HepG2 (cell line): ENCODE measurements around the gene CCR8.

ENCODE experiments used
- EZH2 ChIP-seq: conservative IDR thresholded peaks from 2 replicates; pipeline ENCODE4 v1.6.1; 2012; ENCODE audit warnings: mild to moderate bottlenecking, low read depth, low read length, moderate library complexity
- FOXK1 ChIP-seq: sonication (generic); formaldehyde crosslinking; IDR thresholded peaks from 2 replicates; pipeline ENCODE4 v1.4.0; 2020; ENCODE audit warnings: low read depth, missing genetic modification reagents, borderline replicate concordance
- KDM1A ChIP-seq: IDR thresholded peaks from 2 replicates; pipeline ENCODE4 v1.6.1; 2016; ENCODE audit warnings: missing compliant biosample characterization
- PHB2 ChIP-seq: fragments of 450-650 bp; IDR thresholded peaks from 2 replicates; pipeline ENCODE4 v1.6.1; 2018; ENCODE audit not compliant: partially characterized antibody
- ZNF274 ChIP-seq: sonication (generic); formaldehyde crosslinking; IDR thresholded peaks from 2 replicates; pipeline ENCODE4 v1.5.1; 2020; ENCODE audit warnings: mild to moderate bottlenecking, missing genetic modification reagents
- ZNF598 ChIP-seq: sonication (generic); formaldehyde crosslinking; IDR thresholded peaks from 2 replicates; pipeline ENCODE4 v1.5.1; 2020; ENCODE audit warnings: mild to moderate bottlenecking, missing genetic modification reagents, borderline replicate concordance
- TF ChIP-seq, protein P1 (sequence below), 2 experiments: IDR thresholded peaks; 2 replicates each; pipeline ENCODE4 v1.6.1; 2011 to 2012; ENCODE audit warnings: low read length in 2 of 2, borderline replicate concordance in 1 of 2, low read depth in 1 of 2, mild to moderate bottlenecking in 1 of 2, moderate library complexity in 1 of 2
- TF ChIP-seq, protein P2 (sequence below): sonication (generic); formaldehyde crosslinking; IDR thresholded peaks from 2 replicates; pipeline ENCODE4 v1.5.1; 2020; ENCODE audit warnings: mild to moderate bottlenecking, missing genetic modification reagents
- TF ChIP-seq, protein P3 (sequence below): sonication (generic); formaldehyde crosslinking; IDR thresholded peaks from 2 replicates; pipeline ENCODE4 v1.4.0; 2020; ENCODE audit warnings: missing genetic modification reagents
- TF ChIP-seq, protein P4 (sequence below): sonication (generic); formaldehyde crosslinking; IDR thresholded peaks from 2 replicates; pipeline ENCODE4 v1.4.0; 2020; ENCODE audit warnings: missing genetic modification reagents, borderline replicate concordance
- TF ChIP-seq, protein P5 (sequence below): sonication (generic); formaldehyde crosslinking; IDR thresholded peaks from 2 replicates; pipeline ENCODE4 v1.5.0; 2020; ENCODE audit warnings: mild to moderate bottlenecking, missing genetic modification reagents, moderate library complexity
- TF ChIP-seq, protein P6 (sequence below): IDR thresholded peaks from 2 replicates; pipeline ENCODE4 v1.6.1; 2016; ENCODE audit warnings: missing compliant biosample characterization, missing genetic modification reagents, borderline replicate concordance

DNA sequence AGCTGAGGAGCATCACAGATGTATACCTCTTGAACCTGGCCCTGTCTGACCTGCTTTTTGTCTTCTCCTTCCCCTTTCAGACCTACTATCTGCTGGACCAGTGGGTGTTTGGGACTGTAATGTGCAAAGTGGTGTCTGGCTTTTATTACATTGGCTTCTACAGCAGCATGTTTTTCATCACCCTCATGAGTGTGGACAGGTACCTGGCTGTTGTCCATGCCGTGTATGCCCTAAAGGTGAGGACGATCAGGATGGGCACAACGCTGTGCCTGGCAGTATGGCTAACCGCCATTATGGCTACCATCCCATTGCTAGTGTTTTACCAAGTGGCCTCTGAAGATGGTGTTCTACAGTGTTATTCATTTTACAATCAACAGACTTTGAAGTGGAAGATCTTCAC is 3.0 kb downstream of the CCR8 start:
- no peak for TF ChIP-seq ZNF274 (CRISPR knock-in tag)
- TF ChIP-seq, protein P1, sequence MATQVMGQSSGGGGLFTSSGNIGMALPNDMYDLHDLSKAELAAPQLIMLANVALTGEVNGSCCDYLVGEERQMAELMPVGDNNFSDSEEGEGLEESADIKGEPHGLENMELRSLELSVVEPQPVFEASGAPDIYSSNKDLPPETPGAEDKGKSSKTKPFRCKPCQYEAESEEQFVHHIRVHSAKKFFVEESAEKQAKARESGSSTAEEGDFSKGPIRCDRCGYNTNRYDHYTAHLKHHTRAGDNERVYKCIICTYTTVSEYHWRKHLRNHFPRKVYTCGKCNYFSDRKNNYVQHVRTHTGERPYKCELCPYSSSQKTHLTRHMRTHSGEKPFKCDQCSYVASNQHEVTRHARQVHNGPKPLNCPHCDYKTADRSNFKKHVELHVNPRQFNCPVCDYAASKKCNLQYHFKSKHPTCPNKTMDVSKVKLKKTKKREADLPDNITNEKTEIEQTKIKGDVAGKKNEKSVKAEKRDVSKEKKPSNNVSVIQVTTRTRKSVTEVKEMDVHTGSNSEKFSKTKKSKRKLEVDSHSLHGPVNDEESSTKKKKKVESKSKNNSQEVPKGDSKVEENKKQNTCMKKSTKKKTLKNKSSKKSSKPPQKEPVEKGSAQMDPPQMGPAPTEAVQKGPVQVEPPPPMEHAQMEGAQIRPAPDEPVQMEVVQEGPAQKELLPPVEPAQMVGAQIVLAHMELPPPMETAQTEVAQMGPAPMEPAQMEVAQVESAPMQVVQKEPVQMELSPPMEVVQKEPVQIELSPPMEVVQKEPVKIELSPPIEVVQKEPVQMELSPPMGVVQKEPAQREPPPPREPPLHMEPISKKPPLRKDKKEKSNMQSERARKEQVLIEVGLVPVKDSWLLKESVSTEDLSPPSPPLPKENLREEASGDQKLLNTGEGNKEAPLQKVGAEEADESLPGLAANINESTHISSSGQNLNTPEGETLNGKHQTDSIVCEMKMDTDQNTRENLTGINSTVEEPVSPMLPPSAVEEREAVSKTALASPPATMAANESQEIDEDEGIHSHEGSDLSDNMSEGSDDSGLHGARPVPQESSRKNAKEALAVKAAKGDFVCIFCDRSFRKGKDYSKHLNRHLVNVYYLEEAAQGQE (IDR thresholded peaks at IDR 0.05; ENCODE audit: borderline replicate concordance in 1 of 2, low read depth in 1 of 2, low read length in 2 of 2), result no peak
- TF ChIP-seq ZNF598 (CRISPR knock-in tag), result no peak
- TF ChIP-seq PHB2, result no peak
- TF ChIP-seq, protein P2, sequence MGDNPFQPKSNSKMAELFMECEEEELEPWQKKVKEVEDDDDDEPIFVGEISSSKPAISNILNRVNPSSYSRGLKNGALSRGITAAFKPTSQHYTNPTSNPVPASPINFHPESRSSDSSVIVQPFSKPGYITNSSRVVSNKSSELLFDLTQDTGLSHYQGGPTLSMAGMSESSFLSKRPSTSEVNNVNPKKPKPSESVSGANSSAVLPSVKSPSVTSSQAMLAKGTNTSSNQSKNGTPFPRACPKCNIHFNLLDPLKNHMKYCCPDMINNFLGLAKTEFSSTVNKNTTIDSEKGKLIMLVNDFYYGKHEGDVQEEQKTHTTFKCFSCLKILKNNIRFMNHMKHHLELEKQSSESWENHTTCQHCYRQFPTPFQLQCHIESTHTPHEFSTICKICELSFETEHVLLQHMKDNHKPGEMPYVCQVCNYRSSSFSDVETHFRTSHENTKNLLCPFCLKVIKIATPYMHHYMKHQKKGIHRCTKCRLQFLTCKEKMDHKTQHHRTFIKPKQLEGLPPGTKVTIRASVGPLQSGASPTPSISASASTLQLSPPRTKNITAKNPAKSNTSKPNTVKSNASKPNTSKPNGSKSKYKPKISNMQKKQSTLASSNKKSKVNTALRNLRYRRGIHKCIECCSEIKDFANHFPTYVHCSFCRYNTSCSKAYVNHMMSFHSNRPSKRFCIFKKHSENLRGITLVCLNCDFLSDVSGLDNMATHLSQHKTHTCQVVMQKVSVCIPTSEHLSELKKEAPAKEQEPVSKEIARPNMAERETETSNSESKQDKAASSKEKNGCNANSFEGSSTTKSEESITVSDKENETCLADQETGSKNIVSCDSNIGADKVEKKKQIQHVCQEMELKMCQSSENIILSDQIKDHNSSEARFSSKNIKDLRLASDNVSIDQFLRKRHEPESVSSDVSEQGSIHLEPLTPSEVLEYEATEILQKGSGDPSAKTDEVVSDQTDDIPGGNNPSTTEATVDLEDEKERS, result no peak
- no peak for TF ChIP-seq EZH2
- TF ChIP-seq, protein P3, sequence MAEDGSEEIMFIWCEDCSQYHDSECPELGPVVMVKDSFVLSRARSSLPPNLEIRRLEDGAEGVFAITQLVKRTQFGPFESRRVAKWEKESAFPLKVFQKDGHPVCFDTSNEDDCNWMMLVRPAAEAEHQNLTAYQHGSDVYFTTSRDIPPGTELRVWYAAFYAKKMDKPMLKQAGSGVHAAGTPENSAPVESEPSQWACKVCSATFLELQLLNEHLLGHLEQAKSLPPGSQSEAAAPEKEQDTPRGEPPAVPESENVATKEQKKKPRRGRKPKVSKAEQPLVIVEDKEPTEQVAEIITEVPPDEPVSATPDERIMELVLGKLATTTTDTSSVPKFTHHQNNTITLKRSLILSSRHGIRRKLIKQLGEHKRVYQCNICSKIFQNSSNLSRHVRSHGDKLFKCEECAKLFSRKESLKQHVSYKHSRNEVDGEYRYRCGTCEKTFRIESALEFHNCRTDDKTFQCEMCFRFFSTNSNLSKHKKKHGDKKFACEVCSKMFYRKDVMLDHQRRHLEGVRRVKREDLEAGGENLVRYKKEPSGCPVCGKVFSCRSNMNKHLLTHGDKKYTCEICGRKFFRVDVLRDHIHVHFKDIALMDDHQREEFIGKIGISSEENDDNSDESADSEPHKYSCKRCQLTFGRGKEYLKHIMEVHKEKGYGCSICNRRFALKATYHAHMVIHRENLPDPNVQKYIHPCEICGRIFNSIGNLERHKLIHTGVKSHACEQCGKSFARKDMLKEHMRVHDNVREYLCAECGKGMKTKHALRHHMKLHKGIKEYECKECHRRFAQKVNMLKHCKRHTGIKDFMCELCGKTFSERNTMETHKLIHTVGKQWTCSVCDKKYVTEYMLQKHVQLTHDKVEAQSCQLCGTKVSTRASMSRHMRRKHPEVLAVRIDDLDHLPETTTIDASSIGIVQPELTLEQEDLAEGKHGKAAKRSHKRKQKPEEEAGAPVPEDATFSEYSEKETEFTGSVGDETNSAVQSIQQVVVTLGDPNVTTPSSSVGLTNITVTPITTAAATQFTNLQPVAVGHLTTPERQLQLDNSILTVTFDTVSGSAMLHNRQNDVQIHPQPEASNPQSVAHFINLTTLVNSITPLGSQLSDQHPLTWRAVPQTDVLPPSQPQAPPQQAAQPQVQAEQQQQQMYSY, result no peak
- TF ChIP-seq, protein P4, sequence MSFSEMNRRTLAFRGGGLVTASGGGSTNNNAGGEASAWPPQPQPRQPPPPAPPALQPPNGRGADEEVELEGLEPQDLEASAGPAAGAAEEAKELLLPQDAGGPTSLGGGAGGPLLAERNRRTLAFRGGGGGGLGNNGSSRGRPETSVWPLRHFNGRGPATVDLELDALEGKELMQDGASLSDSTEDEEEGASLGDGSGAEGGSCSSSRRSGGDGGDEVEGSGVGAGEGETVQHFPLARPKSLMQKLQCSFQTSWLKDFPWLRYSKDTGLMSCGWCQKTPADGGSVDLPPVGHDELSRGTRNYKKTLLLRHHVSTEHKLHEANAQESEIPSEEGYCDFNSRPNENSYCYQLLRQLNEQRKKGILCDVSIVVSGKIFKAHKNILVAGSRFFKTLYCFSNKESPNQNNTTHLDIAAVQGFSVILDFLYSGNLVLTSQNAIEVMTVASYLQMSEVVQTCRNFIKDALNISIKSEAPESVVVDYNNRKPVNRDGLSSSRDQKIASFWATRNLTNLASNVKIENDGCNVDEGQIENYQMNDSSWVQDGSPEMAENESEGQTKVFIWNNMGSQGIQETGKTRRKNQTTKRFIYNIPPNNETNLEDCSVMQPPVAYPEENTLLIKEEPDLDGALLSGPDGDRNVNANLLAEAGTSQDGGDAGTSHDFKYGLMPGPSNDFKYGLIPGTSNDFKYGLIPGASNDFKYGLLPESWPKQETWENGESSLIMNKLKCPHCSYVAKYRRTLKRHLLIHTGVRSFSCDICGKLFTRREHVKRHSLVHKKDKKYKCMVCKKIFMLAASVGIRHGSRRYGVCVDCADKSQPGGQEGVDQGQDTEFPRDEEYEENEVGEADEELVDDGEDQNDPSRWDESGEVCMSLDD (CRISPR knock-in tag), result no peak
- TF ChIP-seq KDM1A (CRISPR knock-in tag), result no peak
- TF ChIP-seq FOXK1, result no peak
- TF ChIP-seq, protein P5, sequence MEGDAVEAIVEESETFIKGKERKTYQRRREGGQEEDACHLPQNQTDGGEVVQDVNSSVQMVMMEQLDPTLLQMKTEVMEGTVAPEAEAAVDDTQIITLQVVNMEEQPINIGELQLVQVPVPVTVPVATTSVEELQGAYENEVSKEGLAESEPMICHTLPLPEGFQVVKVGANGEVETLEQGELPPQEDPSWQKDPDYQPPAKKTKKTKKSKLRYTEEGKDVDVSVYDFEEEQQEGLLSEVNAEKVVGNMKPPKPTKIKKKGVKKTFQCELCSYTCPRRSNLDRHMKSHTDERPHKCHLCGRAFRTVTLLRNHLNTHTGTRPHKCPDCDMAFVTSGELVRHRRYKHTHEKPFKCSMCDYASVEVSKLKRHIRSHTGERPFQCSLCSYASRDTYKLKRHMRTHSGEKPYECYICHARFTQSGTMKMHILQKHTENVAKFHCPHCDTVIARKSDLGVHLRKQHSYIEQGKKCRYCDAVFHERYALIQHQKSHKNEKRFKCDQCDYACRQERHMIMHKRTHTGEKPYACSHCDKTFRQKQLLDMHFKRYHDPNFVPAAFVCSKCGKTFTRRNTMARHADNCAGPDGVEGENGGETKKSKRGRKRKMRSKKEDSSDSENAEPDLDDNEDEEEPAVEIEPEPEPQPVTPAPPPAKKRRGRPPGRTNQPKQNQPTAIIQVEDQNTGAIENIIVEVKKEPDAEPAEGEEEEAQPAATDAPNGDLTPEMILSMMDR (CRISPR knock-in tag), result no peak
- TF ChIP-seq, protein P6, sequence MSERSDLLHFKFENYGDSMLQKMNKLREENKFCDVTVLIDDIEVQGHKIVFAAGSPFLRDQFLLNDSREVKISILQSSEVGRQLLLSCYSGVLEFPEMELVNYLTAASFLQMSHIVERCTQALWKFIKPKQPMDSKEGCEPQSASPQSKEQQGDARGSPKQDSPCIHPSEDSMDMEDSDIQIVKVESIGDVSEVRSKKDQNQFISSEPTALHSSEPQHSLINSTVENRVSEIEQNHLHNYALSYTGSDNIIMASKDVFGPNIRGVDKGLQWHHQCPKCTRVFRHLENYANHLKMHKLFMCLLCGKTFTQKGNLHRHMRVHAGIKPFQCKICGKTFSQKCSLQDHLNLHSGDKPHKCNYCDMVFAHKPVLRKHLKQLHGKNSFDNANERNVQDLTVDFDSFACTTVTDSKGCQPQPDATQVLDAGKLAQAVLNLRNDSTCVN (CRISPR knock-in tag), result no peak
